Gastroesophageal sphincter (tissue), 3 donors: ENCODE results near the gene ANKS1B.

Experiments
- CTCF ChIP-seq, 4 experiments: fragments of 200-600 bp in 2 of 4; fragments of 450-650 bp in 2 of 4; sonication (generic) in 1 of 4; IDR thresholded peaks; one replicate each; pipeline ENCODE4 v1.5.1; 2017 to 2019; ENCODE audit warnings: antibody characterized with exemption in 4 of 4, mild to moderate bottlenecking in 2 of 4, moderate library complexity in 2 of 4
- EP300 ChIP-seq: sonication (generic); formaldehyde crosslinking; IDR thresholded peaks from one replicate; pipeline ENCODE4 v1.6.1; 2017; ENCODE audit warnings: antibody characterized with exemption, mild to moderate bottlenecking
- POLR2A ChIP-seq, 2 donors: fragments of 450-650 bp; IDR thresholded peaks; one replicate each; pipeline ENCODE4 v1.6.1; 2017; ENCODE audit warnings: antibody characterized with exemption in 2 of 2, mild to moderate bottlenecking in 2 of 2, moderate library complexity in 1 of 2
- POLR2AphosphoS5 ChIP-seq: sonication (generic); formaldehyde crosslinking; IDR thresholded peaks from one replicate; pipeline ENCODE4 v1.6.1; 2017; ENCODE audit warnings: antibody characterized with exemption

DNA sequence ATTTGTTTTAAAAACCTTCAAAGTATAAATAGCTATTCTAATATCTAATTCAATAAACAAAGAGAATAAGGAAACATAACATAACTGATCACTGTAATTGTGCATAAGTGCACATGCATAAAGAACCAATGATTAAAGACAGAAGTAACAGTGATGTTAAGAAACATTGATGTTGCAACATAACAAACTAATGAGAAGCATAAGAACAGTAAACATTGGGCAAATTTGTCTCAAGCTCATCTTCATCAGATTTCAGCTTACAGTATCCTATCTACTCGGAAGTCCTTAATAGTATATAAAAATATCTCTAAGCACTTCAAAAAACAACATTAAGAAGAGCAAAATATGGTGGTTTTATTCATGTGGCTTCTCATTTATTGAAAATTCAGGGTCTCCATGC lies 239.6 kb downstream of the ANKS1B start:
- TF ChIP-seq CTCF (IDR thresholded peaks at IDR 0.05) (no peak), EP300 (no peak), POLR2A (IDR thresholded peaks at IDR 0.05) (no peak), POLR2AphosphoS5 (no peak)
